Measurements from ENCODE around the gene MRPL20.
"Not testable (repeated sequence)": the region's sequence is repeated elsewhere in the genome, so short reads cannot be mapped to it uniquely, and the experiment has no call there.

Gene MRPL20

GRCh38 chr1:1437033-1437903 lies 30.2 kb upstream of the MRPL20 start:
- DNase-seq (ENCODE audit: low read depth in 2 of 2), result no peak

- no peak for DNase-seq (ENCODE audit: low read depth in 2 of 2)
Observed at GRCh38 chr1:1436630-1437032, 29.5 kb upstream of the MRPL20 start.

DNA sequence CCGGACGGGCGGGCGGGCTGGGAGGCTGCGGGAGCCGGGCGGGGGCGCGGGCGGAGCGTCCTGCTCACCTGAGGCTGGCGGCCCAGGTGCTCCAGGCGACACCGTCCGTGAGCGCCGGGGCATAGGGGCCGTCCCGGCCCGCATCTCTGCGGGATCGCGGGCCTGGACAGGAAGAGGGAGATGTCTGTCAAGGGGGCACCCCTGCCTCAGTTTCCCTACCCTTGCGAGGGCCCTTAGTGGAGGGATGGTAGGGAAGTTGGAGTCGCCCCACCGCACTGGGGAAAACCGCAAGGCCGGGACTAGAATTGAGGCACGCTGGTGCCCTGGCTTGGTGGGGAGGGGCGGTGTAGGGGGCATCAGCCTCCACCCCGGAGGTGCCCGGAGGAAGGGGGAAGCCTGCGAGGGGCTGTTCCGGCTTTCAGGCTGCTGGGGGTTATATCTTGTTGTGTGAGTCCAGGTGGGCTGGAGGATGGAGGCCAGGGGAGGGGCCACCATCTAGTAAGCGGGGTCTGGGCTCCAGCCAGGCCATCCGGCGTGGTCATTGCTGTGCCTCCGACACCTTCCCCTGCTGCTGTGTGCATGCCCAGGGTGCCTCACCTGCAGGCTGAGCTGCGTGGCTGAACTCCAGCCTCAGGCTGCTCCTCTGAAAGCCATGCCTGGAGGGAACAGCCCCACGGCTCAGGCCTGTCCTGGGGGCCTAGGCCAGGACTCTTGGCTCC lies 29.0 kb upstream of the MRPL20 start:
- no peak for DNase-seq (ENCODE audit: low read depth in 2 of 2)

GRCh38 chr1:1435106-1435903 lies 28.2 kb upstream of the MRPL20 start, which contains the start of gene VWA1:
VWA1 (plus strand) TSS chr1:1435690; CDS start chr1:1435749, 59 bp downstream.
- DNase-seq (ENCODE audit: low read depth in 2 of 2), result peak in 1 of 2 donors; percentile 50

DNA sequence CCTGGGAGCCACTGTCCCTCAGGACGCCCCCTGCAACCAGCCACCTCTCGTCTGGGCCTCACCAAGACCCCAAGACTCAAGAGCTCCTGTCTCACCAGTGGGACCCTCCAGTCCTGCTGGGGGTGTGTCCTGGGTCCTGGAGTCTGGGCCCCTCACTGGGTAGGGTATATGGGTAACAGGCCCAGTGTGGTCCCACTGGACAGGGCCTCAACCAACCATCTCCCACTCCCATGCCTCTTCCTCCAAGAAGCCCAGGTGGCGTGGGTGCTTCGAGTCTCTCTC lies 27.7 kb upstream of the MRPL20 start:
- no peak for DNase-seq (ENCODE audit: low read depth in 2 of 2)

DNA sequence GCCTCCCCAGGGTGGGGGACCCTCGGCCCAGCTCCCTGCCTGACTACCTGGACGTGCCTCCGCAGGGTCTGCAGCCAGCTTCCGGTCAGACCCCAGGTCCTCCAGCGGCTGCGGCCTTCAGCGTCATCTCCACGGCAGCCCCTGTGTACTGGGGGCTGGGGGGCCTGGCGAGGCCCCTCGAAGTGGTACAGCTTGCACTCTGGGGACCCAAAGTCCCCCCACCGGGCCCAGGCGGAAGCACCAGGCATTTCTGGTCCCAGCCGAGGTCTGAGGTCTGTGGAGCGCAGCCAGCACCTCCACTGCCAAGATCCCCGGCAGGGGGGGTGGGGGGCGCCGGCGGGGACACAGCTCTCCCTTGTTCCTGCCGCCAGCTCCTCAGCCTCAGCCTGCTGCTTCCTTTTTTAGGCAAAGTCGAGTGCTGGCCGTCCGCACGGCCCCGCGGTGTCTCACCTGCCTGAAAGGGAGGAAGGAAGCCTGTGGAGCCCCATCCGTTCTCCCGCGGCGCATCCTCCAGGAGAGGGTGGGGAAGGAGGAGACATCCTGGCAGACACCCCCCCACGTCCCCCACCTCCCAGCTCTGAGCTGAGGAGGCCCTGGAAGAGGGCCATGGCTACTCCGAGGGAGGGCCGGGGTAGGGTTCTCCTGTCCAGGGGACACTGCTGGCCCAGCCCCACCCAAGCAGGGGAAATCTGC lies 27.2 kb upstream of the MRPL20 start:
- no peak for DNase-seq (ENCODE audit: low read depth in 2 of 2)

- peak; percentile 38 to 42 for DNase-seq (ENCODE audit: low read depth in 2 of 2)
Observed at GRCh38 chr1:1433804-1434130, 26.7 kb upstream of the MRPL20 start.

DNA sequence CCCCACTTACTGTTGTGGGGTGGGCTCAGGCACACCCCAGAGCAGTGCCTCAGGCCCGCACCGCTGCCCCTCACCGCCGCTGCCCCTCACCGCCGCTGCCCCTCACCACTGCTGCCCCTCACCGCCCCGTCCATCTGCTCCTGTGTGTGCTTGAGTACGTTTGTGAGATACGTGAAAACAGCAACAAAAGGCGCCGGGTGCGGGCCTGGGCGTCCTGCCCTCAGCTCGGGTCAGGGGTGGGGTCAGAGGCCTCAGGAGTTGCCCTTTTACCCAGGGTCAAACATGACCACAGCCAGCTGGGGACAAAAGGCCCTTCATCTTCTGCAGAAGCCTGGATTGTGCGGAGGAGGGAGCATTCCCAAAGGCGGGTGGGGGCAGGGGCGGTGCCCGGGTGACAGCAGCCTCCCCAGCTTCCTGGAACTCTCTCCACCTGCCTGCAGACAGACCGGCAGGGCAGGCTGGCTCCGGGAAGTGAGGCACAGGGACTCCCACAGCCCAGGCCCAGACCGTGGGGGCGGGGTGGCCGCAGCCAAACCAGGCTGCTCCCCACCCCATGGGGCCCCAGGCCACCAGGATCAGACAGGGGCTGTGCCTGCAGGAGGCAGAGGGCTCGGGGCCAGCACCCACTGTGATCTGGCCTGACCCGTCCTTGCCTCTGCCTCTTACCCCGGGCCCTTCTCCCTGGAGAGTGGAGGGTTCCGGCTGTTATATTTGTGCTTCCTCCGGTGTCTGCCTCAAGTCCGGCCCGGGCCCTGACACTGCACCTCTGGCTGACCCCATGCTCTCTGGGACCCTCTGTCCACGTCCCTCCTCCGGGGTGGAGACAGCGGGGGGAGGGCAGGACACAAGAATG lies 26.1 kb upstream of the MRPL20 start:
- DNase-seq (ENCODE audit: low read depth in 2 of 2), result no peak

DNA sequence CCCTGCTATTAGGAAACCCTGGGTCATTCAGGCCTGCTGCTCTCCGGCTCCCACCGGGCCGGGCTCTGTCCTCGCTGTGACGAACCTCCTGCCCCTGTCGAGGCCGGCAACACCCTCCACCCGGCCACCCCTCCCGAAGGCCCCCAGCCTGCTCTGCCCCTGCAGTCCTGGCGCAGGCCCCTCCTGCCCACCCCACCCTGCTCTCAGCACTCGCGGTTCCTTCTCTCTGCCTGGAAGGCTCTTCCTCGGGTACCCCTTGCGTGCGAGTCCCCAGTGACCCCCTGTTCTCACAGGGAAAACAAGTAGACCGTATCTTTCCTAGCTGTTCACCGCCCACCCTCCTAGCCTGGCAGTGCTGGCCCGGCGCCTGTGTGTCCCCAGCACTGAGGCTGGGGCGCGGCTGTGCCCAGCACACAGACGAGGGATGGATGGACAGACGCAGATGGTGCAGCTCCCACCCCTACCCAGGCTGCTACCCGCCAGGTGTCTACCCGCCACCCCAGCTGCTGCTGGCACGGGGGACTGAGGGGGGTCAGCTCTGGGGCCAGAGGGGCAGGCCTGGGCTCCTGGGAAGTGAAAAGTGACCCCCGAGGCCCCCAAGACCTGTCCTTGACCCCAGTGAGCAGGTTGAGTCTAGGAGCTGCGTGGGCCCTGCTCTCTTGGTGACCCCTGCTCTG lies 25.3 kb upstream of the MRPL20 start:
- DNase-seq (ENCODE audit: low read depth in 2 of 2), result no peak

- no peak for DNase-seq (ENCODE audit: low read depth in 2 of 2)
Observed at GRCh38 chr1:1431845-1432273, 24.8 kb upstream of the MRPL20 start.

GRCh38 chr1:1430992-1431844 lies 24.1 kb upstream of the MRPL20 start:
- DNase-seq (ENCODE audit: low read depth in 2 of 2), result no peak

GRCh38 chr1:1430114-1430982 lies 23.3 kb upstream of the MRPL20 start:
- no peak for DNase-seq (ENCODE audit: low read depth in 2 of 2)

DNA sequence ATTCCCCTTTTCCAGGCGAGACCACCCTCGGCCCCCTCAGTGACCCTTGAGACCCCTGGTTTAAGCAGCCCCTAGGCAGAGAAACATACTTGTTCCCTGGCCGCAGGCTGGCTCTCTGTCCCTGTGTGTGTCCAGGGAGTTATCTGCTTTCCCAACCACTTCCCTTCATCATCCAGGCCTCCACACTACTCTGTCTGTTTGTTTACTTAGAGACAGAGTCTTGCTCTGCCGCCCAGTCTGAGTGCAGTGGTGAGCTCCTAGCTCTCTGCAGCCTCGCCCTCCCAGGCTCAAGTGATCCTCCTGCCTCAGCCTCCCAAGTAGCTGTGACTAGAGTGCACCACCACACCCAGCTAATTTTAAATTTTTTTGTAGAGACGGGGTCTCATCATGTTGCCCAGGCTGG lies 22.6 kb upstream of the MRPL20 start:
- DNase-seq (ENCODE audit: low read depth in 2 of 2), result no peak

- not testable (repeated sequence) for DNase-seq (ENCODE audit: low read depth in 2 of 2)
Observed at GRCh38 chr1:1428967-1429366, 21.9 kb upstream of the MRPL20 start.

DNA sequence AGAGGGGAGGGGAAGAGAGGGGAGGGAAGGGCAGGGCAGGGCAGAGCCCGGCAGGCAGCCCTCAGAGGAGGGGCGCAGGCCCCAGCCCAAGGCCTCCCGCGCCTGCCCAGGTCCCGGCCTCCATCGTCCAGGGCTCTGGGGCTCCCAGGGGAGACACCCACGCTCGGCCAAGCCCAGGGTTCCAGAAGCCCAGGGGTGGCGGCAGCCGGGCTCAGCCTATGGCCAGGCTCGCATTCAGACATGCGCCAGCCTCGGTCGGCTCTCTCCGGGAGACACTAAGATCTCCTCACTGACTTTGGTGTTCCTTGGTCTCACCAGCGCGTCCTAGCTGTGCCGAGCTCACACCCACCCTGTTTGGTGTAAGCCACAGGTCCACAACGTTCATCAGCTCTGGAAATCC lies 21.1 kb upstream of the MRPL20 start:
- DNase-seq (ENCODE audit: low read depth in 2 of 2), result no peak

GRCh38 chr1:1427820-1428148 lies 20.7 kb upstream of the MRPL20 start:
- no peak for DNase-seq (ENCODE audit: low read depth in 2 of 2)

DNA sequence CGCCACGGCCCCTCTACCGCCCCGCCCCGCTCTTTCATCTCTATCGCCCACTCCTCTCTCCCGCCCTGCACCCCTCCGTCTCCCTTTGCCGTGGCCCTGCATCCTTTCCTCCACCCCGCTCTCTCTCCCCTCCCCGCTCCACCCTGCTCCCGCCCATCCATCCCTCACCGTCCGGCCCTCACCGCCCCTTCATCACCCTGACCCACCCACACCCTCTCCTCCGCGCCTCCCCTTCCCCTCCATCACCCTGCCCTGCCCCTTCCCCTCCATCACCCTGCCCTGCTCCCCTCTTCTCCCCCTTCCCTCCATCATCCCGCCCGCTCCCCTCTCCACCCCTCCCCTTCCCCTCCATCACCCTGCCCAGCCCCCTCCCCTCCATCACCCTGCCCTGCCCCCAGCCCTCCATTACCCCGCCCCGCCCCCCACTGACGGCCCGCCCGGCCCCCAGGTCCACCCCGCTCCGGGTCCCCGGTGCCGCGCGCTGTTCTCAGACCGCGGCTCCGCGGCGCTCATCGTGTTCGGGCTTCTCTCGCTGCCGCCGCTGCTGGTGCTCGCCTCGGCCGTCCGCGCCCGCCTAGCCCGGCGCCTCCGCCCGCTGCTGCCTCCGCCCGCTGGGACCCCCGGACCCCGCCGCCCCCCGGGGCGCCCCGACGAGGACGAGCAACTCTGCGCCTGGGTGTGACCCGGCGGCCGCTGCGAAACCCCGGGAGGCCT lies 20.2 kb upstream of the MRPL20 start:
- DNase-seq (ENCODE audit: low read depth in 2 of 2), result no peak

Data from stimulated activated CD8-positive, alpha-beta memory T cell treated with anti-CD3 and anti-CD28 coated beads, Interleukin-7, amount 100 ng/mL, for 4 hours (primary cell).